ENCODE results near the gene TRAF5. TPM values are rescaled to one million over a fixed set of nuclear protein-coding genes. Genes with fewer than 3 reads are reported as not detected.

The TRAF5 gene
- total and polyA plus RNA-seq, 2 of the 4 experiments (the other 2 are of a cell fraction) = 10.0 to 14.7 TPM

DNA sequence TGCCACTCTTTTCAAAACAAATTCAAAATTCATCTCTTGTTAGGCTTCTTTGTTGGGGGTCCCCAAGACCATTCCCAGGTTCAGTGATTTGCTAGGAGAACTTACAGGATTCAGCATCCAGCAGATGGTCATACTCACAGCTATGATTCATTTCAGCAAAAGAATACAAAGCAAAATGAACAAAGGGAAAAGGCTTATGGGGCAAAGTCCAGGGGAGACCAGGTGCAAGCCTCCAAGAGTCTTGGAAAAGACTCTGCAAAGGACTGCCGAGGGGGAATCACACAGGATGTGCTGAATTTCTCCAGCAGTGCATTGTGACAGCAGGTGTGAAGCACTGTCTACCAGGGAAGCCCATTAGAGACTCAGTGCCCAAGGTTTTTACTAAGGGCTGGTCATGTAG lies 7.3 kb downstream of the TRAF5 start:
- CTCF ChIA-PET = interaction anchor here (1.3 kb wide), 1 partner anchor 11 kb away, joined by 4 read pairs; no protein-coding TSS in a partner anchor
- Histone ChIP-seq H3K9me1 (ENCODE audit: insufficient read depth, low read length) (peaks cover 50% of the 10 kb centered on the region), H2BK120ac (ENCODE audit: low read depth, low read length) (no peak overlapping the region), H3K4me1 (ENCODE audit: control insufficient read depth, insufficient read depth, low read length) (peaks cover 15% of the 10 kb centered on the region), H3K79me1 (ENCODE audit: low read depth in 1 of 2, low read length in 2 of 2) (peaks cover 32 to 90% of the 10 kb centered on the region in 2 experiments), H4K5ac (ENCODE audit: low read depth, low read length) (no peak overlapping the region), H2BK20ac (ENCODE audit: low read depth, low read length) (no peak overlapping the region), H3K36me3 (ENCODE audit: control insufficient read depth, insufficient read depth, low read length) (0 out of 2 replicates have a peak, but pooled peaks cover 1% of the 10 kb centered on the region), H4K8ac (ENCODE audit: low read depth in 2 of 2, low read length in 2 of 2) (no peak overlapping the region), H2AFZ (replicated peaks; ENCODE audit: low read length, poor library complexity) (no peak overlapping the region), H3K4me3 (ENCODE audit: insufficient read depth, low read depth, low read length) (no peak overlapping the region), H3K4me2 (ENCODE audit: low read depth, low read length) (no peak overlapping the region), H3K56ac (ENCODE audit: extremely low read depth, insufficient read depth, low read length) (no peak overlapping the region), H4K20me1 (ENCODE audit: insufficient read depth, low read length) (peaks cover 79% of the 10 kb centered on the region), H3K9me3 (ENCODE audit: control insufficient read depth, insufficient read depth, low read length) (no peaks in the 10 kb centered on the region), H4K91ac (ENCODE audit: insufficient read depth, low read depth, low read length) (no peak overlapping the region), H3K9ac (ENCODE audit: low read depth, low read length) (no peak overlapping the region), H3K14ac (replicated peaks; ENCODE audit: low read depth, low read length) (no peak overlapping the region), H3K18ac (ENCODE audit: low read depth, low read length) (no peak overlapping the region), H2BK5ac (ENCODE audit: low read depth, low read length, poor library complexity, severe bottlenecking) (no peak overlapping the region), H3K23ac (ENCODE audit: low read depth, low read length) (no peak overlapping the region; the same call in 1 of the 2 replicates), H3K27ac (ENCODE audit: insufficient read depth, low read length) (no peak overlapping the region), H2AK9ac (replicated peaks; ENCODE audit: low read depth, low read length, poor library complexity) (no peak overlapping the region), H2BK15ac (ENCODE audit: low read depth, low read length) (no peak overlapping the region), H2AK5ac (ENCODE audit: low read depth, low read length) (no peak overlapping the region), H3K27me3 (ENCODE audit: control insufficient read depth, insufficient read depth, low read length) (no peaks in the 10 kb centered on the region), H3K4ac (ENCODE audit: low read depth, low read length) (no peak overlapping the region)
- TF ChIP-seq, protein P1, sequence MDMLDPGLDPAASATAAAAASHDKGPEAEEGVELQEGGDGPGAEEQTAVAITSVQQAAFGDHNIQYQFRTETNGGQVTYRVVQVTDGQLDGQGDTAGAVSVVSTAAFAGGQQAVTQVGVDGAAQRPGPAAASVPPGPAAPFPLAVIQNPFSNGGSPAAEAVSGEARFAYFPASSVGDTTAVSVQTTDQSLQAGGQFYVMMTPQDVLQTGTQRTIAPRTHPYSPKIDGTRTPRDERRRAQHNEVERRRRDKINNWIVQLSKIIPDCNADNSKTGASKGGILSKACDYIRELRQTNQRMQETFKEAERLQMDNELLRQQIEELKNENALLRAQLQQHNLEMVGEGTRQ (IDR thresholded peaks at IDR 0.05; ENCODE audit: low read depth, low read length) = no peak
- TF ChIP-seq CHD1 (IDR thresholded peaks at IDR 0.05; ENCODE audit: low read depth, low read length) = no peak
- no peak for TF ChIP-seq CEBPB (IDR thresholded peaks at IDR 0.05; ENCODE audit: low read depth, low read length)
- TF ChIP-seq NFE2L2 (IDR thresholded peaks at IDR 0.05; ENCODE audit: low read depth, low read length) = no peak
- no peak for TF ChIP-seq BHLHE40 (IDR thresholded peaks at IDR 0.05; ENCODE audit: low read depth, low read length)
- TF ChIP-seq MXI1 (IDR thresholded peaks at IDR 0.05; ENCODE audit: borderline replicate concordance, low read depth, low read length) = no peak
- no peak for TF ChIP-seq SMC3 (IDR thresholded peaks at IDR 0.05; ENCODE audit: low read depth, low read length)
- TF ChIP-seq MAZ (IDR thresholded peaks at IDR 0.05; ENCODE audit: borderline replicate concordance, low read depth, low read length) = no peak
- TF ChIP-seq MAFK (IDR thresholded peaks at IDR 0.05; ENCODE audit: low read depth, low read length) = no peak
- TF ChIP-seq RFX5 (IDR thresholded peaks at IDR 0.05; ENCODE audit: low read depth, low read length) = no peak
- TF ChIP-seq CTCF (conservative IDR thresholded peaks at IDR 0.05; ENCODE audit: low read depth, low read length) = no peak
- POLR2A ChIA-PET (ENCODE audit: unreplicated experiment) = no interaction called here
- DNase-seq (peak; percentile 14), ATAC-seq (ENCODE audit: low read depth) (no peak)
- no TSS peak for BruUV-seq (replicated peaks)
- in situ Hi-C loops (cut with MboI; ENCODE audit: low sequenced_read_pairs) (no loop called here), intact Hi-C loops (cut with micrococcal nuclease) (no loop called here), dilution Hi-C loops (cut with HindIII; ENCODE audit: low sequenced_read_pairs, unreplicated experiment) (no loop called here)
- WGBS, 2 experiments (ENCODE audit: extremely low coverage in 2 of 2, insufficient read length in 1 of 2) = 100% methylated on average over 1 of the region's 1 CpG; no CpG with 5 or more reads in 1 of the 2 experiments
